Liver (tissue), 9 donors: Measurements from ENCODE around the gene ABCC8. TPM values are rescaled to one million over a fixed set of nuclear protein-coding genes. Genes with fewer than 3 reads are reported as not detected.

Source experiments
- DNase-seq: peaks from one replicate; pipeline ENCODE4 v3.0.0-alpha.2; 2017; ENCODE audit warnings: low spot score
- H3K27ac ChIP-seq, 2 donors: one replicate each; pipeline ENCODE4 v1.7.0; 2013; ENCODE audit warnings: inconsistent platforms in 2 of 2, low read length in 2 of 2, control low read depth in 1 of 2, low read depth in 1 of 2, mild to moderate bottlenecking in 1 of 2
- H3K27me3 ChIP-seq, 4 donors: one replicate each; pipeline versions ENCODE4 v1.6.1 to v1.7.0; 2013; ENCODE audit warnings: low read length in 3 of 4, inconsistent platforms in 1 of 4, mild to moderate bottlenecking in 1 of 4, moderate library complexity in 1 of 4; ENCODE audit not compliant: control insufficient read depth in 4 of 4, insufficient read depth in 4 of 4
- H3K36me3 ChIP-seq, 4 donors: one replicate each; pipeline versions ENCODE4 v1.6.1 to v1.7.0; 2013; ENCODE audit warnings: low read length in 3 of 4, mild to moderate bottlenecking in 3 of 4, low read depth in 1 of 4, moderate library complexity in 1 of 4; ENCODE audit not compliant: control insufficient read depth in 4 of 4, insufficient read depth in 3 of 4
- H3K4me1 ChIP-seq, 4 donors: one replicate each; pipeline versions ENCODE4 v1.6.1 to v1.7.0; 2013; ENCODE audit warnings: low read length in 3 of 4, mild to moderate bottlenecking in 3 of 4, moderate library complexity in 1 of 4; ENCODE audit not compliant: control insufficient read depth in 4 of 4, insufficient read depth in 4 of 4
- H3K4me3 ChIP-seq, 3 donors: one replicate each; pipeline versions ENCODE4 v1.6.1 to v1.7.0; 2013; ENCODE audit warnings: low read length in 3 of 3, control low read depth in 1 of 3, low read depth in 1 of 3, mild to moderate bottlenecking in 1 of 3
- H3K9ac ChIP-seq, 2 donors: one replicate each; pipeline ENCODE4 v1.7.0; 2013; ENCODE audit warnings: low read length in 2 of 2, mild to moderate bottlenecking in 2 of 2, moderate library complexity in 2 of 2, control low read depth in 1 of 2, low read depth in 1 of 2
- H3K9me3 ChIP-seq, 4 donors: one replicate each; pipeline versions ENCODE4 v1.6.1 to v1.7.0; 2013; ENCODE audit warnings: low read length in 3 of 4; ENCODE audit not compliant: control insufficient read depth in 4 of 4
- EGR1 ChIP-seq, 2 donors: IDR thresholded peaks; 2 replicates each; pipeline ENCODE4 v1.6.1; 2016 to 2018; ENCODE audit warnings: antibody characterized with exemption in 2 of 2, low read depth in 2 of 2
- FOXA1 ChIP-seq: IDR thresholded peaks from 2 replicates; pipeline ENCODE4 v1.6.1; 2016; ENCODE audit warnings: antibody characterized with exemption
- FOXA2 ChIP-seq: IDR thresholded peaks from 2 replicates; pipeline ENCODE4 v1.6.1; 2016; ENCODE audit warnings: antibody characterized with exemption
- GABPA ChIP-seq, 2 donors: IDR thresholded peaks in 1 of 2; conservative IDR thresholded peaks in 1 of 2; 2 replicates each; pipeline ENCODE4 v1.6.1; 2016; ENCODE audit warnings: antibody characterized with exemption in 2 of 2, mild to moderate bottlenecking in 1 of 2, moderate library complexity in 1 of 2
- HNF4A ChIP-seq, 2 donors: conservative IDR thresholded peaks; 2 replicates each; pipeline ENCODE4 v1.6.1; 2016; ENCODE audit warnings: antibody characterized with exemption in 2 of 2, mild to moderate bottlenecking in 2 of 2
- HNF4G ChIP-seq: IDR thresholded peaks from 2 replicates; pipeline ENCODE4 v1.6.1; 2016; ENCODE audit warnings: antibody characterized with exemption
- JUND ChIP-seq, 2 donors: IDR thresholded peaks; 2 replicates each; pipeline ENCODE4 v1.6.1; 2016; ENCODE audit warnings: antibody characterized with exemption in 2 of 2
- NR2F2 ChIP-seq: IDR thresholded peaks from 2 replicates; pipeline ENCODE4 v1.6.1; 2016; ENCODE audit warnings: antibody characterized with exemption
- RAD21 ChIP-seq, 2 donors: IDR thresholded peaks; 2 replicates each; pipeline ENCODE4 v1.6.1; 2016; ENCODE audit warnings: antibody characterized with exemption in 2 of 2, mild to moderate bottlenecking in 2 of 2
- SP1 ChIP-seq: IDR thresholded peaks from 2 replicates; pipeline ENCODE4 v1.6.1; 2018; ENCODE audit warnings: antibody characterized with exemption, mild to moderate bottlenecking
- TAF1 ChIP-seq: conservative IDR thresholded peaks from 2 replicates; pipeline ENCODE4 v1.6.1; 2016; ENCODE audit warnings: antibody characterized with exemption, mild to moderate bottlenecking
- YY1 ChIP-seq: IDR thresholded peaks from 2 replicates; pipeline ENCODE4 v1.6.1; 2016; ENCODE audit warnings: antibody characterized with exemption, mild to moderate bottlenecking
- WGBS: extraction: QIAGEN DNeasy Blood & Tissue Kit; methylation state at CpG from one replicate; pipeline ENCODE4 v1.1.7; 2013; 5-methylcytosine and 5-hydroxymethylcytosine counted together
- polyA plus RNA-seq, 2 donors: library from polyadenylated mRNA; stranded (reverse) in 1 of 2; unstranded in 1 of 2; fragments of 200-250 nt in 1 of 2; fragments of >200 nt in 1 of 2; fragmentation: Nextera tagmentation in 1 of 2; extraction: Ambion mirVana in 1 of 2; gene quantifications; one replicate each; pipeline versions ENCODE4 v1.2.1 to v1.2.3, GENCODE V29; 2013 to 2015
- total RNA-seq, 2 donors: library from RNA; depleted of rRNA; stranded (reverse); fragments of >200 nt; gene quantifications; one replicate each; pipeline ENCODE4 v1.2.3, GENCODE V29; 2014
- TF ChIP-seq, protein P1 (sequence below): IDR thresholded peaks from 2 replicates; pipeline ENCODE4 v1.6.1; 2016; ENCODE audit warnings: antibody characterized with exemption
- TF ChIP-seq, protein P2 (sequence below): fragments of 150-350 bp; IDR thresholded peaks from 2 replicates; pipeline ENCODE4 v1.5.1; 2017; ENCODE audit warnings: improper control_type of control experiment, low read depth, low read length; ENCODE audit not compliant: missing input control
- TF ChIP-seq, protein P3 (sequence below): IDR thresholded peaks from 2 replicates; pipeline ENCODE4 v1.6.1; 2016; ENCODE audit warnings: antibody characterized with exemption, mild to moderate bottlenecking
- TF ChIP-seq, protein P4 (sequence below): IDR thresholded peaks from 2 replicates; pipeline ENCODE4 v1.6.1; 2016; ENCODE audit warnings: antibody characterized with exemption
- TF ChIP-seq, protein P5 (sequence below): IDR thresholded peaks from 2 replicates; pipeline ENCODE4 v1.6.1; 2016; ENCODE audit warnings: antibody characterized with exemption
- donor health status: healthy.
- donor health status: healthy.
- donor health status: healthy.
- donor health status: healthy.
- donor health status: healthy.

Gene ABCC8
- total and polyA plus RNA-seq, 4 donors, result 0.16 to 0.25 TPM; not detected in 2

DNA sequence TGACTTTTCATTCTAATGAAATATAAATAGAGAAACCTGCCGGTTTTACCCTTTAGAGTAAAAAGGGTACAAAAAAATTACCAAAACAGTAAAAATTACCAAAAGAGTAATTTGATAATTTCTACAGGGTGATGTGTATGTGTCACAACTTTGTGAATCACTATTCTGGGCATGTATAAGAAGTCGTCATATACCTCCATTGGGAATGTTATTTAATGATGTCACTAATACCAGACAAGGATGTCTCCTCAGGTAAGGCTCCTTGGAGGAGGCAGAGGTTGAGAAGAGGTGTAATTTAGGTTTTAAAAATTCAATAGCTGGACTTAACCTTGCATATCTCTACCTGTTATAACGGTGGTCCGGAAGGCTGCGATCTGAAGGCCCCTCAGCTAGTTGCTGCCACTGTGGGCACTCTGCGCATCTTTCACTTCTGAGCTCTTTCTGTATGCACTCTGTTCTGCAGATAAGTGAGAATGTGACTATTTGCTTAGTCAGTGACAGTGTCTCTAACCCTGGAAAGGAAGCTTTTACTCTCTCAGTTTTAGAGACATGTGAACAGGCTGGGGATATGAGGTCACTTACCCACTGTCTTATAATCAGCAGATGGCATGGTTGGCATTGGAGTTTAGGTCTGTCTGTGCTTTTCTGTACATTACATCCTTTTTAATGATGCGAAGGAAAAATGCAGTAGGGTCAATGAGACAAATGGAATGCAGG is 126.0 kb downstream of the ABCC8 start:
- H3K27ac ChIP-seq, result no peak overlapping the region
- 93% methylated on average over 7 of the region's 7 CpGs for WGBS
- H3K27me3 ChIP-seq, result no peaks in the 10 kb centered on the region
- H3K4me1 ChIP-seq, result peaks cover 6 to 27% (median 21%) of the 10 kb centered on the region in 4 donors
- no peak for DNase-seq
- no peaks in the 10 kb centered on the region for H3K36me3 ChIP-seq
- H3K9ac ChIP-seq, result no peak overlapping the region
- no peak overlapping the region for H3K4me3 ChIP-seq
- TF ChIP-seq, protein P1, sequence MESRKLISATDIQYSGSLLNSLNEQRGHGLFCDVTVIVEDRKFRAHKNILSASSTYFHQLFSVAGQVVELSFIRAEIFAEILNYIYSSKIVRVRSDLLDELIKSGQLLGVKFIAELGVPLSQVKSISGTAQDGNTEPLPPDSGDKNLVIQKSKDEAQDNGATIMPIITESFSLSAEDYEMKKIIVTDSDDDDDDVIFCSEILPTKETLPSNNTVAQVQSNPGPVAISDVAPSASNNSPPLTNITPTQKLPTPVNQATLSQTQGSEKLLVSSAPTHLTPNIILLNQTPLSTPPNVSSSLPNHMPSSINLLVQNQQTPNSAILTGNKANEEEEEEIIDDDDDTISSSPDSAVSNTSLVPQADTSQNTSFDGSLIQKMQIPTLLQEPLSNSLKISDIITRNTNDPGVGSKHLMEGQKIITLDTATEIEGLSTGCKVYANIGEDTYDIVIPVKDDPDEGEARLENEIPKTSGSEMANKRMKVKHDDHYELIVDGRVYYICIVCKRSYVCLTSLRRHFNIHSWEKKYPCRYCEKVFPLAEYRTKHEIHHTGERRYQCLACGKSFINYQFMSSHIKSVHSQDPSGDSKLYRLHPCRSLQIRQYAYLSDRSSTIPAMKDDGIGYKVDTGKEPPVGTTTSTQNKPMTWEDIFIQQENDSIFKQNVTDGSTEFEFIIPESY, result no peak
- TF ChIP-seq SP1 (no peak), EGR1 (IDR thresholded peaks at IDR 0.05; ENCODE audit: low read depth in 2 of 2) (no peak), GABPA (IDR thresholded peaks at IDR 0.05 in 1 of 2, conservative IDR thresholded peaks at IDR 0.05 in 1 of 2) (no peak), NR2F2 (no peak), FOXA2 (no peak), HNF4A (conservative IDR thresholded peaks at IDR 0.05) (no peak), RAD21 (IDR thresholded peaks at IDR 0.05) (no peak), FOXA1 (no peak), HNF4G (no peak), TAF1 (no peak), JUND (IDR thresholded peaks at IDR 0.05) (no peak), YY1 (no peak)
- TF ChIP-seq, protein P2, sequence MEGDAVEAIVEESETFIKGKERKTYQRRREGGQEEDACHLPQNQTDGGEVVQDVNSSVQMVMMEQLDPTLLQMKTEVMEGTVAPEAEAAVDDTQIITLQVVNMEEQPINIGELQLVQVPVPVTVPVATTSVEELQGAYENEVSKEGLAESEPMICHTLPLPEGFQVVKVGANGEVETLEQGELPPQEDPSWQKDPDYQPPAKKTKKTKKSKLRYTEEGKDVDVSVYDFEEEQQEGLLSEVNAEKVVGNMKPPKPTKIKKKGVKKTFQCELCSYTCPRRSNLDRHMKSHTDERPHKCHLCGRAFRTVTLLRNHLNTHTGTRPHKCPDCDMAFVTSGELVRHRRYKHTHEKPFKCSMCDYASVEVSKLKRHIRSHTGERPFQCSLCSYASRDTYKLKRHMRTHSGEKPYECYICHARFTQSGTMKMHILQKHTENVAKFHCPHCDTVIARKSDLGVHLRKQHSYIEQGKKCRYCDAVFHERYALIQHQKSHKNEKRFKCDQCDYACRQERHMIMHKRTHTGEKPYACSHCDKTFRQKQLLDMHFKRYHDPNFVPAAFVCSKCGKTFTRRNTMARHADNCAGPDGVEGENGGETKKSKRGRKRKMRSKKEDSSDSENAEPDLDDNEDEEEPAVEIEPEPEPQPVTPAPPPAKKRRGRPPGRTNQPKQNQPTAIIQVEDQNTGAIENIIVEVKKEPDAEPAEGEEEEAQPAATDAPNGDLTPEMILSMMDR, result no peak
- TF ChIP-seq, protein P3, sequence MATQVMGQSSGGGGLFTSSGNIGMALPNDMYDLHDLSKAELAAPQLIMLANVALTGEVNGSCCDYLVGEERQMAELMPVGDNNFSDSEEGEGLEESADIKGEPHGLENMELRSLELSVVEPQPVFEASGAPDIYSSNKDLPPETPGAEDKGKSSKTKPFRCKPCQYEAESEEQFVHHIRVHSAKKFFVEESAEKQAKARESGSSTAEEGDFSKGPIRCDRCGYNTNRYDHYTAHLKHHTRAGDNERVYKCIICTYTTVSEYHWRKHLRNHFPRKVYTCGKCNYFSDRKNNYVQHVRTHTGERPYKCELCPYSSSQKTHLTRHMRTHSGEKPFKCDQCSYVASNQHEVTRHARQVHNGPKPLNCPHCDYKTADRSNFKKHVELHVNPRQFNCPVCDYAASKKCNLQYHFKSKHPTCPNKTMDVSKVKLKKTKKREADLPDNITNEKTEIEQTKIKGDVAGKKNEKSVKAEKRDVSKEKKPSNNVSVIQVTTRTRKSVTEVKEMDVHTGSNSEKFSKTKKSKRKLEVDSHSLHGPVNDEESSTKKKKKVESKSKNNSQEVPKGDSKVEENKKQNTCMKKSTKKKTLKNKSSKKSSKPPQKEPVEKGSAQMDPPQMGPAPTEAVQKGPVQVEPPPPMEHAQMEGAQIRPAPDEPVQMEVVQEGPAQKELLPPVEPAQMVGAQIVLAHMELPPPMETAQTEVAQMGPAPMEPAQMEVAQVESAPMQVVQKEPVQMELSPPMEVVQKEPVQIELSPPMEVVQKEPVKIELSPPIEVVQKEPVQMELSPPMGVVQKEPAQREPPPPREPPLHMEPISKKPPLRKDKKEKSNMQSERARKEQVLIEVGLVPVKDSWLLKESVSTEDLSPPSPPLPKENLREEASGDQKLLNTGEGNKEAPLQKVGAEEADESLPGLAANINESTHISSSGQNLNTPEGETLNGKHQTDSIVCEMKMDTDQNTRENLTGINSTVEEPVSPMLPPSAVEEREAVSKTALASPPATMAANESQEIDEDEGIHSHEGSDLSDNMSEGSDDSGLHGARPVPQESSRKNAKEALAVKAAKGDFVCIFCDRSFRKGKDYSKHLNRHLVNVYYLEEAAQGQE, result no peak
- TF ChIP-seq, protein P4, sequence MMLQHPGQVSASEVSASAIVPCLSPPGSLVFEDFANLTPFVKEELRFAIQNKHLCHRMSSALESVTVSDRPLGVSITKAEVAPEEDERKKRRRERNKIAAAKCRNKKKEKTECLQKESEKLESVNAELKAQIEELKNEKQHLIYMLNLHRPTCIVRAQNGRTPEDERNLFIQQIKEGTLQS, result no peak
- TF ChIP-seq, protein P5, sequence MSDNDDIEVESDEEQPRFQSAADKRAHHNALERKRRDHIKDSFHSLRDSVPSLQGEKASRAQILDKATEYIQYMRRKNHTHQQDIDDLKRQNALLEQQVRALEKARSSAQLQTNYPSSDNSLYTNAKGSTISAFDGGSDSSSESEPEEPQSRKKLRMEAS, result no peak
- H3K9me3 ChIP-seq, result no peaks in the 10 kb centered on the region
